Liver (tissue), 9 donors: Measurements from ENCODE around the gene FRMPD1. TPM values are rescaled to one million over a fixed set of nuclear protein-coding genes. Genes with fewer than 3 reads are reported as not detected.

ENCODE experiments used
- DNase-seq: peaks from one replicate; pipeline ENCODE4 v3.0.0-alpha.2; 2017; ENCODE audit warnings: low spot score
- H3K27ac ChIP-seq, 2 donors: one replicate each; pipeline ENCODE4 v1.7.0; 2013; ENCODE audit warnings: inconsistent platforms in 2 of 2, low read length in 2 of 2, control low read depth in 1 of 2, low read depth in 1 of 2, mild to moderate bottlenecking in 1 of 2
- H3K27me3 ChIP-seq, 4 donors: one replicate each; pipeline versions ENCODE4 v1.6.1 to v1.7.0; 2013; ENCODE audit warnings: low read length in 3 of 4, inconsistent platforms in 1 of 4, mild to moderate bottlenecking in 1 of 4, moderate library complexity in 1 of 4; ENCODE audit not compliant: control insufficient read depth in 4 of 4, insufficient read depth in 4 of 4
- H3K36me3 ChIP-seq, 4 donors: one replicate each; pipeline versions ENCODE4 v1.6.1 to v1.7.0; 2013; ENCODE audit warnings: low read length in 3 of 4, mild to moderate bottlenecking in 3 of 4, low read depth in 1 of 4, moderate library complexity in 1 of 4; ENCODE audit not compliant: control insufficient read depth in 4 of 4, insufficient read depth in 3 of 4
- H3K4me1 ChIP-seq, 4 donors: one replicate each; pipeline versions ENCODE4 v1.6.1 to v1.7.0; 2013; ENCODE audit warnings: low read length in 3 of 4, mild to moderate bottlenecking in 3 of 4, moderate library complexity in 1 of 4; ENCODE audit not compliant: control insufficient read depth in 4 of 4, insufficient read depth in 4 of 4
- H3K4me3 ChIP-seq, 3 donors: one replicate each; pipeline versions ENCODE4 v1.6.1 to v1.7.0; 2013; ENCODE audit warnings: low read length in 3 of 3, control low read depth in 1 of 3, low read depth in 1 of 3, mild to moderate bottlenecking in 1 of 3
- H3K9ac ChIP-seq, 2 donors: one replicate each; pipeline ENCODE4 v1.7.0; 2013; ENCODE audit warnings: low read length in 2 of 2, mild to moderate bottlenecking in 2 of 2, moderate library complexity in 2 of 2, control low read depth in 1 of 2, low read depth in 1 of 2
- H3K9me3 ChIP-seq, 4 donors: one replicate each; pipeline versions ENCODE4 v1.6.1 to v1.7.0; 2013; ENCODE audit warnings: low read length in 3 of 4; ENCODE audit not compliant: control insufficient read depth in 4 of 4
- ATF3 ChIP-seq: IDR thresholded peaks from 2 replicates; pipeline ENCODE4 v1.6.1; 2016; ENCODE audit warnings: antibody characterized with exemption
- CTCF ChIP-seq: fragments of 150-350 bp; IDR thresholded peaks from 2 replicates; pipeline ENCODE4 v1.5.1; 2017; ENCODE audit warnings: improper control_type of control experiment, low read depth, low read length; ENCODE audit not compliant: missing input control
- EGR1 ChIP-seq, 2 donors: IDR thresholded peaks; 2 replicates each; pipeline ENCODE4 v1.6.1; 2016 to 2018; ENCODE audit warnings: antibody characterized with exemption in 2 of 2, low read depth in 2 of 2
- FOXA1 ChIP-seq: IDR thresholded peaks from 2 replicates; pipeline ENCODE4 v1.6.1; 2016; ENCODE audit warnings: antibody characterized with exemption
- FOXA2 ChIP-seq: IDR thresholded peaks from 2 replicates; pipeline ENCODE4 v1.6.1; 2016; ENCODE audit warnings: antibody characterized with exemption
- GABPA ChIP-seq, 2 donors: IDR thresholded peaks in 1 of 2; conservative IDR thresholded peaks in 1 of 2; 2 replicates each; pipeline ENCODE4 v1.6.1; 2016; ENCODE audit warnings: antibody characterized with exemption in 2 of 2, mild to moderate bottlenecking in 1 of 2, moderate library complexity in 1 of 2
- HNF4A ChIP-seq, 2 donors: conservative IDR thresholded peaks; 2 replicates each; pipeline ENCODE4 v1.6.1; 2016; ENCODE audit warnings: antibody characterized with exemption in 2 of 2, mild to moderate bottlenecking in 2 of 2
- HNF4G ChIP-seq: IDR thresholded peaks from 2 replicates; pipeline ENCODE4 v1.6.1; 2016; ENCODE audit warnings: antibody characterized with exemption
- JUND ChIP-seq, 2 donors: IDR thresholded peaks; 2 replicates each; pipeline ENCODE4 v1.6.1; 2016; ENCODE audit warnings: antibody characterized with exemption in 2 of 2
- MAX ChIP-seq: IDR thresholded peaks from 2 replicates; pipeline ENCODE4 v1.6.1; 2016; ENCODE audit warnings: antibody characterized with exemption
- NR2F2 ChIP-seq: IDR thresholded peaks from 2 replicates; pipeline ENCODE4 v1.6.1; 2016; ENCODE audit warnings: antibody characterized with exemption
- RAD21 ChIP-seq, 2 donors: IDR thresholded peaks; 2 replicates each; pipeline ENCODE4 v1.6.1; 2016; ENCODE audit warnings: antibody characterized with exemption in 2 of 2, mild to moderate bottlenecking in 2 of 2
- REST ChIP-seq: IDR thresholded peaks from 2 replicates; pipeline ENCODE4 v1.6.1; 2016; ENCODE audit warnings: antibody characterized with exemption, mild to moderate bottlenecking
- RXRA ChIP-seq, 2 donors: IDR thresholded peaks; 2 replicates each; pipeline ENCODE4 v1.6.1; 2017 to 2018; ENCODE audit warnings: antibody characterized with exemption in 2 of 2, mild to moderate bottlenecking in 1 of 2
- SP1 ChIP-seq: IDR thresholded peaks from 2 replicates; pipeline ENCODE4 v1.6.1; 2018; ENCODE audit warnings: antibody characterized with exemption, mild to moderate bottlenecking
- TAF1 ChIP-seq: conservative IDR thresholded peaks from 2 replicates; pipeline ENCODE4 v1.6.1; 2016; ENCODE audit warnings: antibody characterized with exemption, mild to moderate bottlenecking
- YY1 ChIP-seq: IDR thresholded peaks from 2 replicates; pipeline ENCODE4 v1.6.1; 2016; ENCODE audit warnings: antibody characterized with exemption, mild to moderate bottlenecking
- ZBTB33 ChIP-seq: IDR thresholded peaks from 2 replicates; pipeline ENCODE4 v1.6.1; 2016; ENCODE audit warnings: antibody characterized with exemption
- WGBS: extraction: QIAGEN DNeasy Blood & Tissue Kit; methylation state at CpG from one replicate; pipeline ENCODE4 v1.1.7; 2013; 5-methylcytosine and 5-hydroxymethylcytosine counted together
- polyA plus RNA-seq, 2 donors: library from polyadenylated mRNA; stranded (reverse) in 1 of 2; unstranded in 1 of 2; fragments of 200-250 nt in 1 of 2; fragments of >200 nt in 1 of 2; fragmentation: Nextera tagmentation in 1 of 2; extraction: Ambion mirVana in 1 of 2; gene quantifications; one replicate each; pipeline versions ENCODE4 v1.2.1 to v1.2.3, GENCODE V29; 2013 to 2015
- total RNA-seq, 2 donors: library from RNA; depleted of rRNA; stranded (reverse); fragments of >200 nt; gene quantifications; one replicate each; pipeline ENCODE4 v1.2.3, GENCODE V29; 2014
- donor health status: healthy.
- donor health status: healthy.
- donor health status: healthy.
- donor health status: healthy.
- donor health status: healthy.

FRMPD1 gene
- total and polyA plus RNA-seq, 4 donors, result 0.06 to 1.8 (median 0.17) TPM

GRCh38 chr9:37635808-37636207 is 14.9 kb upstream of the FRMPD1 start:
- Histone ChIP-seq H3K27me3 (no peaks in the 10 kb centered on the region), H3K9ac (no peak overlapping the region), H3K4me1 (no peaks in the 10 kb centered on the region), H3K4me3 (no peak overlapping the region), H3K27ac (no peak overlapping the region), H3K9me3 (no peaks in the 10 kb centered on the region), H3K36me3 (no peaks in the 10 kb centered on the region)
- DNase-seq, result no peak
- TF ChIP-seq FOXA1, result no peak
- no peak for TF ChIP-seq ATF3
- TF ChIP-seq GABPA (IDR thresholded peaks at IDR 0.05 in 1 of 2, conservative IDR thresholded peaks at IDR 0.05 in 1 of 2), result no peak
- no peak for TF ChIP-seq RAD21 (IDR thresholded peaks at IDR 0.05)
- no peak for TF ChIP-seq NR2F2
- TF ChIP-seq JUND (IDR thresholded peaks at IDR 0.05), result no peak
- no peak for TF ChIP-seq SP1
- TF ChIP-seq MAX, result no peak
- TF ChIP-seq YY1, result no peak
- TF ChIP-seq EGR1 (IDR thresholded peaks at IDR 0.05; ENCODE audit: low read depth in 2 of 2), result no peak
- TF ChIP-seq TAF1, result no peak
- no peak for TF ChIP-seq ZBTB33
- no peak for TF ChIP-seq HNF4A (conservative IDR thresholded peaks at IDR 0.05)
- TF ChIP-seq HNF4G, result no peak
- TF ChIP-seq RXRA (IDR thresholded peaks at IDR 0.05), result no peak
- TF ChIP-seq FOXA2, result no peak
- TF ChIP-seq REST, result no peak
- TF ChIP-seq CTCF, result no peak
- WGBS, result 91% methylated on average over 16 of the region's 16 CpGs
